SU-DHL-6 (cell line): ENCODE measurements around the gene TMEM141.

Experiments
- EZH2phosphoT487 ChIP-seq: fragments of 200-600 bp; sonication (generic), shearing (Covaris generic); conservative IDR thresholded peaks from 2 replicates; pipeline ENCODE4 v1.6.1; 2018; ENCODE audit warnings: mild to moderate bottlenecking, antibody characterized with exemption, low read length, moderate library complexity, mixed read lengths
- TF ChIP-seq, protein P1 (sequence below): fragments of 200-600 bp; sonication (generic); IDR thresholded peaks from one replicate; pipeline ENCODE4 v1.5.1; 2017; ENCODE audit warnings: antibody characterized with exemption, mild to moderate bottlenecking, low read length, moderate library complexity; ENCODE audit not compliant: insufficient read depth, poor library complexity, severe bottlenecking

DNA sequence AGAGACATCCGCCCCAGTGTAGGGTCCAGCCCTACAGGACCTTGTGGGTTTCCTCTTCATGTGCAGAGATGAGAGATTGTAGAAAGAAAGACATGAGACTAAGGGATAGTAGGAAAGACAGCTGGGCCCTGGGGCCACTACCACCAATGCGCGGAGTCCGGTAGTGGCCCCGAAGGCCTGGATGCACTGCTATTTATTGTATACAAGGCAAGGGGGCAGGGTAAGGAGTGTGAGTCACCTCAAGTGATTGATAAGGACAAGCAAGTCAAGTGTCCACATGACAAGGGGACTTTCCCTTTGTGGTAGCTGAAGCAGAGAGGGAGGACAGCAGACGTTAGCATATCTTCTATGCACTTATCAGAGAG, 6.2 kb upstream of the TMEM141 start:
- TF ChIP-seq, protein P1, sequence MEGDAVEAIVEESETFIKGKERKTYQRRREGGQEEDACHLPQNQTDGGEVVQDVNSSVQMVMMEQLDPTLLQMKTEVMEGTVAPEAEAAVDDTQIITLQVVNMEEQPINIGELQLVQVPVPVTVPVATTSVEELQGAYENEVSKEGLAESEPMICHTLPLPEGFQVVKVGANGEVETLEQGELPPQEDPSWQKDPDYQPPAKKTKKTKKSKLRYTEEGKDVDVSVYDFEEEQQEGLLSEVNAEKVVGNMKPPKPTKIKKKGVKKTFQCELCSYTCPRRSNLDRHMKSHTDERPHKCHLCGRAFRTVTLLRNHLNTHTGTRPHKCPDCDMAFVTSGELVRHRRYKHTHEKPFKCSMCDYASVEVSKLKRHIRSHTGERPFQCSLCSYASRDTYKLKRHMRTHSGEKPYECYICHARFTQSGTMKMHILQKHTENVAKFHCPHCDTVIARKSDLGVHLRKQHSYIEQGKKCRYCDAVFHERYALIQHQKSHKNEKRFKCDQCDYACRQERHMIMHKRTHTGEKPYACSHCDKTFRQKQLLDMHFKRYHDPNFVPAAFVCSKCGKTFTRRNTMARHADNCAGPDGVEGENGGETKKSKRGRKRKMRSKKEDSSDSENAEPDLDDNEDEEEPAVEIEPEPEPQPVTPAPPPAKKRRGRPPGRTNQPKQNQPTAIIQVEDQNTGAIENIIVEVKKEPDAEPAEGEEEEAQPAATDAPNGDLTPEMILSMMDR: no peak
- no peak for TF ChIP-seq EZH2phosphoT487
